ENCODE results near the gene OR52N2. TPM values are rescaled to one million over a fixed set of nuclear protein-coding genes. Genes with fewer than 3 reads are reported as not detected.

The OR52N2 gene
- polyA plus RNA-seq, 4 donors: not detected

Other genes starting within 250 kb of the OR52N2 start
- under 1 TPM in 2 of 4 donors, not detected in 2; 0.09 to 0.25 TPM for gene OR52B6, start 228.0 kb upstream of the OR52N2 start, polyA plus RNA-seq (ENCODE audit: insufficient read length in 4 of 4)
- gene TRIM6, start 212.3 kb upstream of the OR52N2 start, polyA plus RNA-seq (ENCODE audit: insufficient read length in 4 of 4): 10 to 100 TPM; 11.8 to 65.1 (median 35.7) TPM
- gene TRIM34, start 183.9 kb upstream of the OR52N2 start, polyA plus RNA-seq (ENCODE audit: insufficient read length in 4 of 4): 10 to 100 TPM in 1 of 4 donors, 1 to 10 TPM in 3; 6.1 to 12.6 (median 9.3) TPM
- gene TRIM5, start 123.8 kb upstream of the OR52N2 start, polyA plus RNA-seq (ENCODE audit: insufficient read length in 4 of 4): 10 to 100 TPM; 35.3 to 52.4 (median 41.9) TPM
- gene TRIM22, start 119.1 kb upstream of the OR52N2 start, polyA plus RNA-seq (ENCODE audit: insufficient read length in 4 of 4): 10 to 100 TPM in 2 of 4 donors, 1 to 10 TPM in 2; 6.8 to 11.9 (median 10.3) TPM
- gene OR56B1, start 72.5 kb upstream of the OR52N2 start, polyA plus RNA-seq (ENCODE audit: insufficient read length in 4 of 4): not detected
- not detected for gene OR52N4, start 54.7 kb upstream of the OR52N2 start, polyA plus RNA-seq (ENCODE audit: insufficient read length in 4 of 4)
- gene OR52N5, start 25.6 kb upstream of the OR52N2 start, polyA plus RNA-seq (ENCODE audit: insufficient read length in 4 of 4): not detected
- not detected for gene OR52N1, start 17.7 kb upstream of the OR52N2 start, polyA plus RNA-seq (ENCODE audit: insufficient read length in 4 of 4)
- not detected for gene OR52E6, start 33.0 kb downstream of the OR52N2 start, polyA plus RNA-seq (ENCODE audit: insufficient read length in 4 of 4)
- not detected for gene OR52E8, start 48.8 kb downstream of the OR52N2 start, polyA plus RNA-seq (ENCODE audit: insufficient read length in 4 of 4)
- gene OR52E4, start 71.7 kb downstream of the OR52N2 start, polyA plus RNA-seq (ENCODE audit: insufficient read length in 4 of 4): under 1 TPM in 2 of 4 donors, not detected in 2; 0.06 to 0.07 TPM
- not detected for gene OR52E5, start 84.3 kb downstream of the OR52N2 start, polyA plus RNA-seq (ENCODE audit: insufficient read length in 4 of 4)
- gene OR56A3, start 133.3 kb downstream of the OR52N2 start, polyA plus RNA-seq (ENCODE audit: insufficient read length in 4 of 4): not detected
- gene OR56A5, start 159.6 kb downstream of the OR52N2 start, polyA plus RNA-seq (ENCODE audit: insufficient read length in 4 of 4): not detected
- gene OR52L1, start 178.1 kb downstream of the OR52N2 start, polyA plus RNA-seq (ENCODE audit: insufficient read length in 4 of 4): not detected
- under 1 TPM in 3 of 4 donors, not detected in 1; 0.05 to 0.09 (median 0.06) TPM for gene OR56A4, start 198.0 kb downstream of the OR52N2 start, polyA plus RNA-seq (ENCODE audit: insufficient read length in 4 of 4)
- under 1 TPM in 2 of 4 donors, not detected in 2; 0.01 to 0.02 TPM for gene OR56A1, start 221.8 kb downstream of the OR52N2 start, polyA plus RNA-seq (ENCODE audit: insufficient read length in 4 of 4)